Parietal lobe (tissue), 1 donor: ENCODE measurements around the gene ENTREP1. TPM values are rescaled to one million over a fixed set of nuclear protein-coding genes. Genes with fewer than 3 reads are reported as not detected.

Source experiments
- total RNA-seq: library from RNA; depleted of rRNA; stranded (reverse); fragments of >200 nt; gene quantifications from one replicate; pipeline ENCODE4 v1.2.3, GENCODE V29; 2014

ENTREP1 gene
- 4.1 TPM for total RNA-seq

GRCh38 chr9:69324549-69325401 lies at the start of gene ENTREP1:
Gene ENTREP1 (plus strand): TSS chr9:69325215. CDS start chr9:69325310, 95 bp downstream.

Other genes starting within 250 kb of the ENTREP1 start
- 9.7 TPM for gene TJP2, start 150.9 kb upstream of the ENTREP1 start, total RNA-seq